Measurements from ENCODE around the gene PLSCR2.

PLSCR2 gene

DNA sequence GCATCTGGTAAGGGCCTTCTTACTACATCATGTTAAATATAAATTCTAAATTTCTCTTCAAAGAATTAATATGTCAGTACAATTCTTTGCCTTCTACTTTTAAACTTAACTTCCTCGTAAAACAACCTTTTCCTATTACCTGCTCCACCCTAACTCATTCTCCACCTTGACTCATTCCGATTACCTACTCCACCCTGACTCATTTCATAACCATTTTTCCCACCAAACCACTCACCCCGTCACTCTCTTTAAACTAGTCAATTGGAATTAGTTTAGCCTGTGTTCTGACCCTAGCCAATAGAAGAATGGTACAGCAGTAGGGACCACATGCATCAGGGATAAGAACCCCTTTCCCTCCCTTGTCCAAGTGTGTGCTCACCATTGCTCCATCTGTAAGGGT is 65.6 kb downstream of the PLSCR2 start:
- Histone ChIP-seq H3K9me3 (ENCODE audit: severe bottlenecking) (no peaks in the 10 kb centered on the region), H3K27ac (no peak overlapping the region), H3K27me3 (ENCODE audit: insufficient read depth, low read depth, severe bottlenecking) (no peaks in the 10 kb centered on the region), H3K36me3 (no peaks in the 10 kb centered on the region), H3K4me3 (ENCODE audit: low read depth, low read length) (no peak overlapping the region)
- TF ChIP-seq, protein P1, sequence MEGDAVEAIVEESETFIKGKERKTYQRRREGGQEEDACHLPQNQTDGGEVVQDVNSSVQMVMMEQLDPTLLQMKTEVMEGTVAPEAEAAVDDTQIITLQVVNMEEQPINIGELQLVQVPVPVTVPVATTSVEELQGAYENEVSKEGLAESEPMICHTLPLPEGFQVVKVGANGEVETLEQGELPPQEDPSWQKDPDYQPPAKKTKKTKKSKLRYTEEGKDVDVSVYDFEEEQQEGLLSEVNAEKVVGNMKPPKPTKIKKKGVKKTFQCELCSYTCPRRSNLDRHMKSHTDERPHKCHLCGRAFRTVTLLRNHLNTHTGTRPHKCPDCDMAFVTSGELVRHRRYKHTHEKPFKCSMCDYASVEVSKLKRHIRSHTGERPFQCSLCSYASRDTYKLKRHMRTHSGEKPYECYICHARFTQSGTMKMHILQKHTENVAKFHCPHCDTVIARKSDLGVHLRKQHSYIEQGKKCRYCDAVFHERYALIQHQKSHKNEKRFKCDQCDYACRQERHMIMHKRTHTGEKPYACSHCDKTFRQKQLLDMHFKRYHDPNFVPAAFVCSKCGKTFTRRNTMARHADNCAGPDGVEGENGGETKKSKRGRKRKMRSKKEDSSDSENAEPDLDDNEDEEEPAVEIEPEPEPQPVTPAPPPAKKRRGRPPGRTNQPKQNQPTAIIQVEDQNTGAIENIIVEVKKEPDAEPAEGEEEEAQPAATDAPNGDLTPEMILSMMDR (IDR thresholded peaks at IDR 0.05; ENCODE audit: low read depth, low read length), result no peak
- no peak for DNase-seq

GRCh38 chr3:146396792-146397191 is 72.6 kb downstream of the PLSCR2 start:
- Histone ChIP-seq H3K9me3 (ENCODE audit: severe bottlenecking) (no peaks in the 10 kb centered on the region), H3K27ac (no peak overlapping the region), H3K4me3 (ENCODE audit: low read depth, low read length) (no peak overlapping the region), H3K27me3 (ENCODE audit: insufficient read depth, low read depth, severe bottlenecking) (no peaks in the 10 kb centered on the region), H3K36me3 (no peaks in the 10 kb centered on the region)
- DNase-seq, result no peak
- TF ChIP-seq, protein P1 (IDR thresholded peaks at IDR 0.05; ENCODE audit: low read depth, low read length), result no peak

- H3K27me3 ChIP-seq (ENCODE audit: insufficient read depth, low read depth, severe bottlenecking), result no peaks in the 10 kb centered on the region
- TF ChIP-seq, protein P1 (IDR thresholded peaks at IDR 0.05; ENCODE audit: low read depth, low read length), result no peak
Measured at GRCh38 chr3:146395164-146395563, 74.2 kb downstream of the PLSCR2 start.

GRCh38 chr3:146390957-146391356 is 78.4 kb downstream of the PLSCR2 start:
- H3K27me3 ChIP-seq (ENCODE audit: insufficient read depth, low read depth, severe bottlenecking), result no peaks in the 10 kb centered on the region
- TF ChIP-seq, protein P1 (IDR thresholded peaks at IDR 0.05; ENCODE audit: low read depth, low read length), result no peak
- no peak overlapping the region for H3K27ac ChIP-seq
- H3K4me3 ChIP-seq (ENCODE audit: low read depth, low read length), result no peak overlapping the region
- H3K9me3 ChIP-seq (ENCODE audit: severe bottlenecking), result no peaks in the 10 kb centered on the region
- DNase-seq, result no peak
- no peaks in the 10 kb centered on the region for H3K36me3 ChIP-seq

More at GRCh38 chr3:146395164-146395563, 74.2 kb downstream of the PLSCR2 start:
- Histone ChIP-seq H3K4me3 (ENCODE audit: low read depth, low read length) (no peak overlapping the region), H3K27ac (no peak overlapping the region), H3K36me3 (no peaks in the 10 kb centered on the region), H3K9me3 (ENCODE audit: severe bottlenecking) (no peaks in the 10 kb centered on the region)
- no peak for DNase-seq

DNA sequence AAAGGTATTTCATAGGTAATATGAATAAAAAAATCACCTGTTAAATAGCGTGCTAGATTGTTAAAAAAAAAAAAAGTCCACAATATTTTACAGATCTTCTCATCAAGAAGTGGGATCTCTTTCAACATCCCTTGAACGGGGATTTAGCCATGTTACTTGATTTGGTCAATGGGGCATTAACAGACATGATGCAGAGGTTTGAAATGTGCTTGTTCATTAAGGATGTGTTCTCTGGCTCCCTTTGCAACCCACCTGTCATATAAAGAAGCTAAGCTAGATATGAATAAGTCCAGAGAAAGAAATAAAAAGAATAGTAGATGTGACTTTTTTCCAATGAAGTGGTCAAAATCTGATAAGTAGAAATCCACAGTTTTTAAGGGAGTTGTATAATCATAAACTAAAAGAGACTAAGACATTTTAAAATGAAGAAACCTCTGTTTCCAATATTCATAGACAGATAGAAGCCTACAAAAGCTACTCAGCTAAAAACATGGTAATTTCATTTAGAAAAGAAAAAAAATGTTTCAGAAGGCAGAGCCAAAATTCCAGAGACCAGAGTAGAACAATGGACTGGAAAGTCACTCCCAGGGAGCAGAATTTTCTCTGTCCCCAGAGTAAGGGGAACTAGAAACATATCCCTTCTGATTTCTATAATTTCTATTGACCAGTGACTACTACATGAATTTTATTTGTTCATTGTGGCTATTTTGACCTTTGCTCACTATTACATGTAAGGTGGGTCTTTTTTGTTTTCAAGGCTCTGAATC is 79.2 kb downstream of the PLSCR2 start:
- H3K27me3 ChIP-seq (ENCODE audit: insufficient read depth, low read depth, severe bottlenecking), result no peaks in the 10 kb centered on the region
- H3K9me3 ChIP-seq (ENCODE audit: severe bottlenecking), result no peaks in the 10 kb centered on the region
- TF ChIP-seq, protein P1 (IDR thresholded peaks at IDR 0.05; ENCODE audit: low read depth, low read length), result no peak
- H3K36me3 ChIP-seq, result no peaks in the 10 kb centered on the region
- no peak for DNase-seq
- H3K4me3 ChIP-seq (ENCODE audit: low read depth, low read length), result no peak overlapping the region
- no peak overlapping the region for H3K27ac ChIP-seq

DNA sequence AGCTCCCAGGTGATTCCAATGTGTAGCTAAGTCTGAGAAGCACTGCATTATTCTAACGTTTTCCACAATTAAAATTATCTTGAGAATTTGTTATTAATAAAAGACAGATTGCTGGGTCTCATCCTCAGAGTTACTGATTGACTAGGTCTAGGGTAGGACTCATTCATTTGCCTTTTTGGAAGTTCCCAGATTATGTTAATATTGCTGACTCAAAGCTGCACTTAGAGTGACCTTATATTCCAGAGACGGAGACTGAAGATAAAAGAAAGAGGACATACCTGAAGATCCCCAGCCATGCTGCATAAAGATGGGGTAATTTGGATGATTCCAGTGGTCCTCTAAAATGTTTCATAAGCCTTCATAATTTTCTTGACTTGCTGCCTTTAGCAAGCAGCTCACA is 81.8 kb downstream of the PLSCR2 start:
- Histone ChIP-seq H3K27me3 (ENCODE audit: insufficient read depth, low read depth, severe bottlenecking) (no peaks in the 10 kb centered on the region), H3K36me3 (no peaks in the 10 kb centered on the region), H3K9me3 (ENCODE audit: severe bottlenecking) (no peaks in the 10 kb centered on the region), H3K27ac (no peak overlapping the region), H3K4me3 (ENCODE audit: low read depth, low read length) (no peak overlapping the region)
- TF ChIP-seq, protein P1 (IDR thresholded peaks at IDR 0.05; ENCODE audit: low read depth, low read length), result no peak
- DNase-seq, result no peak
